SK-N-SH (cell line): ENCODE measurements around the gene RNF113B. TPM values are rescaled to one million over a fixed set of nuclear protein-coding genes. Genes with fewer than 3 reads are reported as not detected.

Experiments used
- CTCF ChIA-PET: fragments of 300-600, 350-600 bp; formaldehyde crosslinking; extraction: SDS; loops from one replicate; lab custom pipeline; 2021; lab: Yijun Ruan, JAX
- POLR2A ChIA-PET: fragments of 350-600 bp; sonication (Branson Sonifier 250); formaldehyde crosslinking; extraction: SDS; loops from one replicate; lab custom pipeline; 2020; ENCODE audit warnings: antibody characterized with exemption, inconsistent platforms; lab: Yijun Ruan, JAX
- DNase-seq: peaks from one replicate; pipeline ENCODE4 v3.0.0; 2012
- H2AFZ ChIP-seq: fragments of 200-600 bp; sonication (generic); 2 replicates; pipeline ENCODE4 v1.8.1; 2016; ENCODE audit warnings: antibody characterized with exemption, mild to moderate bottlenecking, low read depth
- H3F3A ChIP-seq: fragments of 200-600 bp; sonication (generic); replicated peaks from 2 replicates; pipeline ENCODE3; 2016; ENCODE audit warnings: antibody characterized with exemption, mild to moderate bottlenecking; ENCODE audit not compliant: insufficient read depth
- H3K27ac ChIP-seq, 2 experiments: fragments of 200-500 bp in 1 of 2; fragments of 200-600 bp in 1 of 2; sonication (Bioruptor generic) in 1 of 2; sonication (generic), shearing (Covaris generic) in 1 of 2; 2 replicates each; pipeline versions ENCODE4 v1.5.1 to v1.6.1; 2014 to 2016; ENCODE audit warnings: low read depth in 2 of 2, inconsistent platforms in 1 of 2, low read length in 1 of 2, mild to moderate bottlenecking in 1 of 2, mixed read lengths in 1 of 2
- H3K27me3 ChIP-seq: fragments of 200-600 bp; sonication (generic), shearing (Covaris generic); 2 replicates; pipeline ENCODE4 v1.6.1; 2016; ENCODE audit warnings: mixed run types; ENCODE audit not compliant: insufficient read depth
- H3K36me3 ChIP-seq, 2 experiments: fragments of 200-500 bp in 1 of 2; fragments of 200-600 bp in 1 of 2; sonication (Bioruptor generic) in 1 of 2; sonication (generic) in 1 of 2; replicated peaks in 1 of 2; 2 replicates each; pipeline versions ENCODE3 to v1.5.1; 2014 to 2016; ENCODE audit warnings: low read length in 1 of 2, mild to moderate bottlenecking in 1 of 2; ENCODE audit not compliant: insufficient read depth in 2 of 2, control insufficient read depth in 1 of 2
- H3K4me1 ChIP-seq, 2 experiments: fragments of 200-500 bp in 1 of 2; fragments of 200-600 bp in 1 of 2; sonication (Bioruptor generic) in 1 of 2; sonication (generic), shearing (Covaris generic) in 1 of 2; 2 replicates each; pipeline versions ENCODE4 v1.5.1 to v1.6.1; 2014 to 2016; ENCODE audit warnings: low read depth in 1 of 2, low read length in 1 of 2, mixed run types in 1 of 2; ENCODE audit not compliant: insufficient read depth in 2 of 2, control insufficient read depth in 1 of 2
- H3K4me2 ChIP-seq: fragments of 200-600 bp; sonication (generic), shearing (Covaris generic); 2 replicates; pipeline ENCODE4 v1.6.1; 2017; ENCODE audit warnings: mixed run types
- H3K4me3 ChIP-seq, 2 experiments: fragments of 200-500 bp in 1 of 2; fragments of 200-600 bp in 1 of 2; sonication (Bioruptor generic) in 1 of 2; sonication (generic), shearing (Covaris generic) in 1 of 2; 2 replicates each; pipeline versions ENCODE4 v1.5.1 to v1.8.1; 2014 to 2016; ENCODE audit warnings: low read depth in 2 of 2, inconsistent platforms in 1 of 2, low read length in 1 of 2, mild to moderate bottlenecking in 1 of 2, mixed read lengths in 1 of 2, moderate library complexity in 1 of 2
- H3K79me2 ChIP-seq: fragments of 200-600 bp; sonication (generic); 2 replicates; pipeline ENCODE4 v1.8.1; 2017; ENCODE audit warnings: mild to moderate bottlenecking; ENCODE audit not compliant: insufficient read depth
- H3K9ac ChIP-seq: fragments of 200-600 bp; sonication (generic); 2 replicates; pipeline ENCODE4 v1.6.1; 2017; ENCODE audit warnings: mixed run types
- H3K9me2 ChIP-seq: fragments of 200-600 bp; sonication (generic); 2 replicates; pipeline ENCODE4 v1.6.1; 2017; ENCODE audit warnings: mixed run types
- H3K9me3 ChIP-seq: fragments of 200-600 bp; sonication (generic); 2 replicates; pipeline ENCODE4 v1.6.1; 2017; ENCODE audit warnings: mixed run types, mild to moderate bottlenecking, moderate library complexity
- H4K20me1 ChIP-seq: fragments of 200-600 bp; sonication (generic); 2 replicates; pipeline ENCODE4 v1.6.1; 2017; ENCODE audit warnings: mild to moderate bottlenecking, mixed run types; ENCODE audit not compliant: insufficient read depth
- EZH2phosphoT487 ChIP-seq: fragments of 200-600 bp; sonication (generic); IDR thresholded peaks from 2 replicates; pipeline ENCODE4 v1.6.1; 2017; ENCODE audit warnings: low read depth, mixed run types, mild to moderate bottlenecking, antibody characterized with exemption, moderate library complexity, borderline replicate concordance
- FOSL2 ChIP-seq: IDR thresholded peaks from 2 replicates; pipeline ENCODE4 v1.4.0; 2012; ENCODE audit warnings: low read depth, mild to moderate bottlenecking, moderate library complexity, borderline replicate concordance
- FOXJ3 ChIP-seq: sonication (generic); formaldehyde crosslinking; IDR thresholded peaks from 2 replicates; pipeline ENCODE4 v1.5.1; 2020; ENCODE audit warnings: mild to moderate bottlenecking, missing genetic modification reagents
- GABPA ChIP-seq: IDR thresholded peaks from 2 replicates; pipeline ENCODE4 v1.4.0; 2012; ENCODE audit warnings: low read depth, mild to moderate bottlenecking
- JUND ChIP-seq: IDR thresholded peaks from 2 replicates; pipeline ENCODE4 v1.4.0; 2012
- MAX ChIP-seq: IDR thresholded peaks from 2 replicates; pipeline ENCODE4 v1.4.0; 2012; ENCODE audit warnings: low read depth
- MEF2A ChIP-seq: IDR thresholded peaks from 2 replicates; pipeline ENCODE4 v1.4.0; 2012; ENCODE audit warnings: low read depth, borderline replicate concordance
- MXI1 ChIP-seq: IDR thresholded peaks from 2 replicates; pipeline ENCODE4 v1.6.1; 2012; ENCODE audit warnings: mild to moderate bottlenecking, low read depth, low read length, improper control_type of control experiment
- NFIC ChIP-seq: IDR thresholded peaks from 2 replicates; pipeline ENCODE4 v1.4.0; 2012; ENCODE audit warnings: borderline replicate concordance
- NRF1 ChIP-seq: IDR thresholded peaks from 2 replicates; pipeline ENCODE4 v1.6.1; 2012; ENCODE audit warnings: low read depth, mild to moderate bottlenecking, low read length
- RCOR1 ChIP-seq: fragments of 150-350 bp; IDR thresholded peaks from 2 replicates; pipeline ENCODE4 v1.6.1; 2017; ENCODE audit warnings: antibody characterized with exemption, low read length
- REST ChIP-seq: IDR thresholded peaks from 2 replicates; pipeline ENCODE4 v1.6.1; 2012; ENCODE audit warnings: mild to moderate bottlenecking, low read depth, low read length, moderate library complexity
- SIN3A ChIP-seq: IDR thresholded peaks from 2 replicates; pipeline ENCODE4 v1.6.1; 2012; ENCODE audit warnings: low read depth, mild to moderate bottlenecking, low read length, moderate library complexity, borderline replicate concordance
- YY1 ChIP-seq: IDR thresholded peaks from 2 replicates; pipeline ENCODE4 v1.4.0; 2012; ENCODE audit warnings: low read depth, mild to moderate bottlenecking
- WGBS: methylation state at CpG from one replicate; pipeline ENCODE4 v1.1.6; 2017; ENCODE audit warnings: low lambda C conversion rate; 5-methylcytosine and 5-hydroxymethylcytosine counted together
- polyA plus RNA-seq, 3 experiments: library from polyadenylated mRNA; depleted of rRNA; stranded (reverse); fragments of >200 nt; gene quantifications; 2 replicates each; pipeline ENCODE4 v1.2.3, GENCODE V29; 2012
- TF ChIP-seq, protein P1 (sequence below): IDR thresholded peaks from 2 replicates; pipeline ENCODE4; 2012

Gene RNF113B
- polyA plus RNA-seq, 1 of the 3 experiments (the other 2 are of a cell fraction) = not detected

GRCh38 chr13:98199480-98199879 lies 22.4 kb upstream of the RNF113B start:
- Histone ChIP-seq H3K27me3 (no peaks in the 10 kb centered on the region), H3K4me1 (no peaks in the 10 kb centered on the region; a peak in 1 of 4 replicates), H3F3A (no peaks in the 10 kb centered on the region), H3K9ac (no peak overlapping the region), H3K27ac (no peak overlapping the region), H3K9me2 (no peaks in the 10 kb centered on the region), H4K20me1 (no peaks in the 10 kb centered on the region), H3K4me3 (no peak overlapping the region), H2AFZ (no peak overlapping the region), H3K36me3 (peaks cover 0 to 5% of the 10 kb centered on the region in 2 experiments), H3K9me3 (no peaks in the 10 kb centered on the region), H3K79me2 (peaks cover 47% of the 10 kb centered on the region), H3K4me2 (no peak overlapping the region)
- 80% methylated on average over 4 of the region's 4 CpGs for WGBS
- TF ChIP-seq JUND (no peak), FOXJ3 (no peak), YY1 (no peak), NRF1 (no peak), REST (no peak), NFIC (no peak), SIN3A (no peak), MEF2A (no peak), MAX (no peak), RCOR1 (no peak), EZH2phosphoT487 (no peak), MXI1 (no peak), GABPA (no peak)
- TF ChIP-seq, protein P1, sequence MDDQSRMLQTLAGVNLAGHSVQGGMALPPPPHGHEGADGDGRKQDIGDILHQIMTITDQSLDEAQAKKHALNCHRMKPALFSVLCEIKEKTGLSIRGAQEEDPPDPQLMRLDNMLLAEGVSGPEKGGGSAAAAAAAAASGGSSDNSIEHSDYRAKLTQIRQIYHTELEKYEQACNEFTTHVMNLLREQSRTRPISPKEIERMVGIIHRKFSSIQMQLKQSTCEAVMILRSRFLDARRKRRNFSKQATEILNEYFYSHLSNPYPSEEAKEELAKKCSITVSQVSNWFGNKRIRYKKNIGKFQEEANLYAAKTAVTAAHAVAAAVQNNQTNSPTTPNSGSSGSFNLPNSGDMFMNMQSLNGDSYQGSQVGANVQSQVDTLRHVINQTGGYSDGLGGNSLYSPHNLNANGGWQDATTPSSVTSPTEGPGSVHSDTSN = no peak
- POLR2A ChIA-PET = no interaction called here
- DNase-seq = no peak
- CTCF ChIA-PET = no interaction called here

DNA sequence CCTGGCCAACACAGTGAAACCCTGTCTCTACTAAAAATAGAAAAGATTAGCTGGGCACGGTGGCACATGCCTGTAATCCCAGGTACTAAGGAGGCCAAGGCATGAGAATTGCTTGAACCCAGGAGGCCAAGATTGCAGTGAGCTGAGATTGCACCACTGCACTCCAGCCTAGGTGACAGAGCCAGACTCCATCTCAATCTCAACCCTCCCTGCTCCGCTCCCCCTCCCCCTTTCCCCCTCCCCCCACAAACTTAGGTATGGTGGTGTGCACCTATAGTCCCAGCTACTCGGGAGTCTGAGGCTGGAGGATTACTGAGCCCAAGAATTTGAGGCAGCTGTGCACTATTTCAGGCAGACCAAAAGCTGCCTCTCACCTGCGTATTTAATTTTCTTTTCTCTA lies 21.6 kb upstream of the RNF113B start:
- Histone ChIP-seq H2AFZ (no peak overlapping the region), H3K9me3 (no peaks in the 10 kb centered on the region), H3K4me3 (no peak overlapping the region), H4K20me1 (no peaks in the 10 kb centered on the region), H3K27ac (no peak overlapping the region), H3K9ac (no peak overlapping the region), H3K9me2 (no peaks in the 10 kb centered on the region), H3K79me2 (peaks cover 45% of the 10 kb centered on the region)
- CTCF ChIA-PET = no interaction called here
- POLR2A ChIA-PET = no interaction called here
- no peak for DNase-seq
- TF ChIP-seq FOSL2 = no peak
- TF ChIP-seq, all 33 proteins: peak for 0
- peaks cover 0 to 5% of the 10 kb centered on the region in 2 experiments for H3K36me3 ChIP-seq
- H3K4me1 ChIP-seq = no peaks in the 10 kb centered on the region; a peak in 1 of 4 replicates
- H3K4me2 ChIP-seq = no peak overlapping the region
- 98% methylated on average over 4 of the region's 4 CpGs for WGBS
- no peaks in the 10 kb centered on the region for H3K27me3 ChIP-seq
- H3F3A ChIP-seq = no peaks in the 10 kb centered on the region
